OCI-LY1 (cell line): ENCODE data around the gene ARID3C.

ENCODE experiments used
- H2AFZ ChIP-seq: fragments of 200-600 bp; sonication (generic), shearing (Covaris generic); 2 replicates; pipeline ENCODE4 v1.6.0; 2014; ENCODE audit warnings: antibody characterized with exemption, mild to moderate bottlenecking, low read length
- H3F3A ChIP-seq: fragments of 200-600 bp; sonication (generic), shearing (Covaris generic); 2 replicates; pipeline ENCODE4 v1.6.0; 2014; ENCODE audit warnings: mild to moderate bottlenecking, antibody characterized with exemption, low read length, moderate library complexity; ENCODE audit not compliant: insufficient read depth
- H3K27ac ChIP-seq: fragments of 200-600 bp; sonication (generic); 2 replicates; pipeline ENCODE4 v1.5.1; 2014; ENCODE audit warnings: low read length, mixed run types, mild to moderate bottlenecking, low read depth; ENCODE audit not compliant: poor library complexity, severe bottlenecking
- H3K27me3 ChIP-seq: fragments of 200-600 bp; sonication (generic); 2 replicates; pipeline ENCODE4 v1.6.0; 2014; ENCODE audit warnings: antibody characterized with exemption, mild to moderate bottlenecking, low read length, moderate library complexity; ENCODE audit not compliant: insufficient read depth
- H3K36me3 ChIP-seq: fragments of 200-600 bp; sonication (generic); 2 replicates; pipeline ENCODE4 v1.6.1; 2014; ENCODE audit warnings: mild to moderate bottlenecking, antibody characterized with exemption, low read length, moderate library complexity, mixed read lengths; ENCODE audit not compliant: insufficient read depth
- H3K4me1 ChIP-seq: fragments of 200-600 bp; sonication (generic); 2 replicates; pipeline ENCODE4 v1.5.1; 2014; ENCODE audit warnings: mild to moderate bottlenecking, low read length, moderate library complexity; ENCODE audit not compliant: insufficient read depth, severe bottlenecking
- H3K4me2 ChIP-seq: fragments of 200-600 bp; sonication (generic), shearing (Covaris generic); 2 replicates; pipeline ENCODE4 v1.6.1; 2014; ENCODE audit warnings: low read length
- H3K4me3 ChIP-seq: fragments of 200-600 bp; sonication (generic); 2 replicates; pipeline ENCODE4 v1.5.1; 2014; ENCODE audit warnings: low read length, low read depth, mild to moderate bottlenecking, mixed read lengths; ENCODE audit not compliant: poor library complexity, severe bottlenecking
- H3K79me2 ChIP-seq: fragments of 200-600 bp; shearing (Covaris generic); 2 replicates; pipeline ENCODE4 v1.6.1; 2016; ENCODE audit warnings: mixed run types, low read length, mixed read lengths; ENCODE audit not compliant: insufficient read depth
- H3K9ac ChIP-seq: fragments of 200-600 bp; sonication (generic), shearing (Covaris generic); 2 replicates; pipeline ENCODE4 v1.6.1; 2014; ENCODE audit warnings: mild to moderate bottlenecking, low read length, mixed read lengths
- H3K9me2 ChIP-seq: fragments of 200-600 bp; sonication (generic), shearing (Covaris generic); 2 replicates; pipeline ENCODE4 v1.6.1; 2014; ENCODE audit warnings: low read depth, mild to moderate bottlenecking, low read length, mixed read lengths
- H3K9me3 ChIP-seq: fragments of 200-600 bp; shearing (Covaris generic); 2 replicates; pipeline ENCODE4 v1.6.1; 2014; ENCODE audit warnings: low read length, mixed read lengths
- H4K20me1 ChIP-seq: fragments of 200-600 bp; sonication (generic), shearing (Covaris generic); 2 replicates; pipeline ENCODE4 v1.6.0; 2016; ENCODE audit warnings: mild to moderate bottlenecking, low read length; ENCODE audit not compliant: insufficient read depth
- EZH2 ChIP-seq: fragments of 200-600 bp; sonication (generic), shearing (Covaris generic); IDR thresholded peaks from 2 replicates; pipeline ENCODE4 v1.8.0; 2017; ENCODE audit warnings: borderline replicate concordance, mixed run types, mild to moderate bottlenecking, antibody characterized with exemption, low read length, moderate library complexity, mixed read lengths
- TF ChIP-seq, protein P1 (sequence below): fragments of 200-600 bp; sonication (generic), shearing (Covaris generic); IDR thresholded peaks from 2 replicates; pipeline ENCODE4 v1.5.1; 2017; ENCODE audit warnings: mild to moderate bottlenecking, antibody characterized with exemption, low read length, moderate library complexity, mixed read lengths

The ARID3C gene

DNA sequence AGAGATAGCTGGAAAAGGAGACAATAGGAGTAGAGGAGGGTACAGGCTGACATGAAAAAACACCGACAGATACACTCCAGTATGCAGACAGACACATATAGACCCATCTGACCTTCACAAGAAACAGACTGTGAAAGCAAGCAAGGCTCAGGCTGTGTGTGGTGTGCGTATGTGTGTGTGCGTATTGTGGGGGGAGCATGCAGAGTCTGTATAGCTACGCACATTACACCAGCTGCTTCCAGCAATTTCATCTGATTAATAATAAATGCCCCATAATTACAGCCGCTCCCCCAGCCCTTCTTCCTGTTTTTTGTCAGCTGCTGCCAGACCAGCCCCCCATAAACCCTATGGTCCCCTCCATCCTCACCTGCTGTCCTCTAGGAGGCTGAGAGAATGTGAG, 46.1 kb downstream of the ARID3C start:
- Histone ChIP-seq H3K4me2 (no peak overlapping the region), H4K20me1 (no peaks in the 10 kb centered on the region), H3K27me3 (peaks cover 8% of the 10 kb centered on the region)

DNA sequence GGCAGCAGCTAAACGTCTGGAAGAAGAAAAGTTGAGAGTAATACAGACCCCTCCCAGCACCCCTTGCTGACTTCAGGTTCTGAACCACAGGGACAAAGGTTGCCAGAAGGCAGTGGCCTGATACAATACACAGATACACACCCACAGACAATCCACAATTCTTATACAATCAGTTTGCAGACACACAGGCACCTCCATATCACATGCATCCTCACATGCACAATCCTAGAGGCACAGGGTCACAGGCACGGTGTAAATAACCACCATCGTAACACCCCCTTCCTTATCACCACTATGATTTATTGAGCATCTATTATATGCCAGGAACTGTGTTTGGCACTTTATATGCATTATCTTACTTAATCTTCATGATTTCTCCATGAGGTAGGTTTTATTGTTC, 47.5 kb downstream of the ARID3C start:
- Histone ChIP-seq H2AFZ (no peak overlapping the region), H3K4me3 (no peak overlapping the region), H4K20me1 (no peaks in the 10 kb centered on the region), H3K27me3 (peaks cover 13% of the 10 kb centered on the region), H3K27ac (no peak overlapping the region), H3K9me2 (no peaks in the 10 kb centered on the region), H3K4me1 (no peaks in the 10 kb centered on the region), H3F3A (no peaks in the 10 kb centered on the region), H3K79me2 (no peaks in the 10 kb centered on the region), H3K9me3 (no peaks in the 10 kb centered on the region), H3K36me3 (no peaks in the 10 kb centered on the region), H3K9ac (no peak overlapping the region), H3K4me2 (no peak overlapping the region)
- no peak for TF ChIP-seq EZH2
- TF ChIP-seq, protein P1, sequence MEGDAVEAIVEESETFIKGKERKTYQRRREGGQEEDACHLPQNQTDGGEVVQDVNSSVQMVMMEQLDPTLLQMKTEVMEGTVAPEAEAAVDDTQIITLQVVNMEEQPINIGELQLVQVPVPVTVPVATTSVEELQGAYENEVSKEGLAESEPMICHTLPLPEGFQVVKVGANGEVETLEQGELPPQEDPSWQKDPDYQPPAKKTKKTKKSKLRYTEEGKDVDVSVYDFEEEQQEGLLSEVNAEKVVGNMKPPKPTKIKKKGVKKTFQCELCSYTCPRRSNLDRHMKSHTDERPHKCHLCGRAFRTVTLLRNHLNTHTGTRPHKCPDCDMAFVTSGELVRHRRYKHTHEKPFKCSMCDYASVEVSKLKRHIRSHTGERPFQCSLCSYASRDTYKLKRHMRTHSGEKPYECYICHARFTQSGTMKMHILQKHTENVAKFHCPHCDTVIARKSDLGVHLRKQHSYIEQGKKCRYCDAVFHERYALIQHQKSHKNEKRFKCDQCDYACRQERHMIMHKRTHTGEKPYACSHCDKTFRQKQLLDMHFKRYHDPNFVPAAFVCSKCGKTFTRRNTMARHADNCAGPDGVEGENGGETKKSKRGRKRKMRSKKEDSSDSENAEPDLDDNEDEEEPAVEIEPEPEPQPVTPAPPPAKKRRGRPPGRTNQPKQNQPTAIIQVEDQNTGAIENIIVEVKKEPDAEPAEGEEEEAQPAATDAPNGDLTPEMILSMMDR = no peak

More for the DNA sequence above, 46.1 kb downstream of the ARID3C start:
- Histone ChIP-seq H3K9me3 (no peaks in the 10 kb centered on the region), H3K79me2 (no peaks in the 10 kb centered on the region), H3K9ac (no peak overlapping the region), H3F3A (no peaks in the 10 kb centered on the region), H3K4me3 (no peak overlapping the region), H3K36me3 (no peaks in the 10 kb centered on the region), H3K27ac (no peak overlapping the region), H3K9me2 (no peaks in the 10 kb centered on the region), H3K4me1 (no peaks in the 10 kb centered on the region), H2AFZ (no peak overlapping the region)
- TF ChIP-seq, protein P1 = no peak
- no peak for TF ChIP-seq EZH2

DNA sequence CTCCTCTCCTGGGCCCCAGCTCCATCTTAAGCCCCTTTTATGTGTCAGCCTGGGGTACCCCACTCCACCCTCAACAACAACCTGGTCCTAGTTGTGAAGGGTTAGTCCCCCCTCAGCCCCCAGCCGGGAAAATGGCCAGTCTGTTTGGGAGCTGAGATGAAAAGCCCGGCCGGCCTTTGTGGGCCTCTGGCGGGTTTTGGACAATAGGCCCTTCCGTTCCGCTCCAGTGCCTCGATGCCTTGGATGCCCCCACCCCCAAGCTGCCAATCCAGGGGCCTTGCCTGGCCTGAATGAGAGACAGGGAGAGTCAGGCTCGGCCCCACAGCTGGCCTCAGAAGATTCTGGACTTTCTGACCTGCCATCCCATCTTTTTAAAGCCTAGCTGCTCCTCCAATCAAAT, 48.5 kb downstream of the ARID3C start:
- Histone ChIP-seq H2AFZ (no peak overlapping the region), H3K9me3 (no peaks in the 10 kb centered on the region), H3K4me3 (no peak overlapping the region), H3K9me2 (no peaks in the 10 kb centered on the region), H3K4me1 (no peaks in the 10 kb centered on the region), H3K27ac (no peak overlapping the region), H3K79me2 (no peaks in the 10 kb centered on the region), H3K9ac (no peak overlapping the region), H3K27me3 (peaks cover 15% of the 10 kb centered on the region), H3K36me3 (no peaks in the 10 kb centered on the region), H3K4me2 (no peak overlapping the region), H3F3A (no peaks in the 10 kb centered on the region), H4K20me1 (no peaks in the 10 kb centered on the region)
- TF ChIP-seq, protein P1 = no peak
- TF ChIP-seq EZH2 = no peak
